Natural killer cell treated with Interleukin-12 subunit alpha and Interleukin-12 subunit beta and Interleukin-15 and Interleukin-18, amount 100 ng/mL, for 72 hours (primary cell): Measurements from ENCODE around the gene PXYLP1. TPM values are rescaled to one million over a fixed set of nuclear protein-coding genes. Genes with fewer than 3 reads are reported as not detected.

Experiments
- ATAC-seq, 2 donors: fragments of 150-1000 bp; cut with Tn5 transposase in 1 of 2; sonication (Bioruptor Pico), chemical (Tn5 transposase) in 1 of 2; 2 replicates each; pipeline ENCODE4 v1.10.0; 2021
- DNase-seq: peaks from one replicate; pipeline ENCODE4 v3.0.0; 2022; ENCODE audit warnings: low spot score
- H3K27ac Mint-ChIP-seq, 2 donors: 1 replicate in 1 of 2; 2 replicates in 1 of 2; pipeline ENCODE4 v1.8.0; 2022; ENCODE audit warnings: mixed read lengths in 2 of 2, mild to moderate bottlenecking in 1 of 2, moderate library complexity in 1 of 2
- H3K27me3 Mint-ChIP-seq, 2 donors: 1 replicate in 1 of 2; 2 replicates in 1 of 2; pipeline ENCODE4 v1.8.0; 2022; ENCODE audit warnings: mixed read lengths in 2 of 2
- H3K36me3 Mint-ChIP-seq: one replicate; pipeline ENCODE4 v1.8.0; 2022; ENCODE audit warnings: mixed read lengths
- H3K4me1 Mint-ChIP-seq, 2 donors: 1 replicate in 1 of 2; 2 replicates in 1 of 2; pipeline ENCODE4 v1.8.0; 2022; ENCODE audit warnings: low read depth in 2 of 2, mixed read lengths in 2 of 2, mild to moderate bottlenecking in 1 of 2
- H3K4me3 Mint-ChIP-seq: one replicate; pipeline ENCODE4 v1.8.0; 2022; ENCODE audit warnings: mixed read lengths
- H3K9me3 Mint-ChIP-seq: 2 replicates; pipeline ENCODE4 v1.8.0; 2022; ENCODE audit warnings: mixed read lengths
- total RNA-seq, 2 donors: library from RNA; stranded (reverse); gene quantifications; one replicate each; pipeline ENCODE4 v1.2.3, GENCODE V29; 2022

PXYLP1 gene
- total RNA-seq, 2 donors from 2014 or later = 6.3 to 15.2 TPM

DNA sequence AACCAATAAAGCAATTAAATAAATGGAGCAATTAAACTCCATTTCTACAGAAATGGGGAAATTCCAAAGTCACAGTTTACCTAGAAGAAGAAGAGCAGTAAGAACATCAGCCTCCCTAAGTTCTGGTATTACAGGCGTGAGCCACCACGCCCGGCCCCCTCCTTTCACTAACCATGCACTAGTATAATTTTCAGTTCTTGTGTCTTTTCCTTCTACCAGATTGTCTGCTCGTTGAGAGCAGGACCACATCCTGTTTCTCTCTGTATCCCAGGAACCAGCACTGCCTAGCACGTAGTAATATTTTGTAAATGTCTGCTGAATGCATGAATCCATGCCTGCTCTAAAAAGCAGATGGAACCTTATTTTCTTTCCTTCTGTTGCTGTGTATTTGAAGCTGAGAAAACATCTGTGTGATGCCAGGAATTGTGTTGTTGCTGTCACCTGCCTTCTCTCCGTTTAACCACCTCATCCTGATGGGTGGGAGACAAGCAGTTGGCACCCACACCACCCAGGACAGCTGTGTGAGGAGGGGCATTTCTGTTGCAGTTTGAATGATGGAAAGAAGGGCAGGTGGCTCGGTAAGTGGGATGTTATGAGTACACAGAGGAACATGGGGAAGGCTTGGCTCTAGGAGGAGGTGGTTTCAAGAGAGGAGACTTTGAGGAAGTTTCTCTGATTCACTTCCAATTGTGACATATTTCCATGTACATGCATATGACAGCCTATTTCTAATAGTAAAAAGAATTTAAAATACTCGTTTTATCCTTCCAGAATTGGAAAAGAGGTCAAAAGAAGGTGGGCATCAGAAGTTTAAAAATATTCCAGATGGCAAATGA lies 30.1 kb downstream of the PXYLP1 start:
- Mint-ChIP-seq H3K27ac (peak overlapping the region in 1 of 2 donors; percentile 77), H3K36me3 (no peaks in the 10 kb centered on the region), H3K9me3 (no peaks in the 10 kb centered on the region), H3K27me3 (no peaks in the 10 kb centered on the region), H3K4me3 (no peak overlapping the region), H3K4me1 (peaks cover 19 to 22% of the 10 kb centered on the region in 2 donors)
- ATAC-seq = peak; percentile 68 to 82
- DNase-seq = no peak

GRCh38 chr3:141262308-141262705 lies 30.7 kb downstream of the PXYLP1 start:
- Mint-ChIP-seq H3K4me3 (no peak overlapping the region), H3K4me1 (peaks cover 25 to 28% of the 10 kb centered on the region in 2 donors), H3K27me3 (no peaks in the 10 kb centered on the region), H3K9me3 (no peaks in the 10 kb centered on the region), H3K36me3 (no peaks in the 10 kb centered on the region), H3K27ac (no peak overlapping the region)
- DNase-seq = no peak
- no peak for ATAC-seq

- Mint-ChIP-seq H3K4me1 (peaks cover 23 to 34% of the 10 kb centered on the region in 2 donors), H3K9me3 (no peaks in the 10 kb centered on the region), H3K27ac (peak overlapping the region; percentile 92 to 98), H3K27me3 (no peaks in the 10 kb centered on the region), H3K4me3 (peak overlapping the region; percentile 94), H3K36me3 (no peaks in the 10 kb centered on the region)
- ATAC-seq (no peak), DNase-seq (no peak)
Measured at GRCh38 chr3:141266186-141266585, 34.6 kb downstream of the PXYLP1 start.

DNA sequence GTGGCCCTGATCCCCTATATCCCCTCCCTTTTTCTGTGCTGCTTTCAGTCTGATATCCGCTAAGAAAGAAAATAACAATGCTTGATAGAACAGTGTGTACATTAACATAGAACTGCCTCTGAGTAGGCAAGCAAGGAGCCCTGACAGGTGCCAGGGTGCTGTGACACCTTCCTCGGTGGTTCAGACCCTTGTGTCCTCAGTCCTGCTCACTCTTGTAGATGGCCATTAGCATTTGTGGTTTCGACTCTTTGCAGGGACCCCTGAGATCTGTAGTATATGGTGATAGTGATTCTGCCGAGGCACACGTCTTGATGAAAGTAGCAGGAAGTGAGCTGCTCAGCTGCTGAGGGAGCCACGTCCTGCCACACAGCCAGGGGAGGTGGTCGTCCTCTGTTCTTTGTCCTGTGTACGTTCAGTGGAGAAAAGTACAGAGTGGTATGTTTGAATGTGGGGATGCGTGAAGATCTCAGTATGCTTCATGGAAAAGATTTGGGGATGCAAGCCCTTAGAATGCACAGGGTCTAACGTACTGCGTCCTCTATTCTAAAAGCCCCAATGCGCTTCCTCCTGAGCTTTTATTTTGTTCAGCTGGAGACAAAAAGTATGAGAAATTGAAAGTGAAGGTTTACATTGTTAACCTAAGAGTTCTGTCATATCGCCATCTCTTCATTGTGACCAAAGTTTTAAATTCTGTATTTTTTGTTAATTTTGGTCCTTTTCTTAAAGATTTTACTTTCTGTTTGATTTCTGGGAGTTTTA lies 35.4 kb downstream of the PXYLP1 start:
- peaks cover 16 to 28% of the 10 kb centered on the region in 2 donors for H3K4me1 Mint-ChIP-seq
- H3K4me3 Mint-ChIP-seq = peak overlapping the region; percentile 94
- H3K9me3 Mint-ChIP-seq = no peaks in the 10 kb centered on the region
- no peaks in the 10 kb centered on the region for H3K36me3 Mint-ChIP-seq
- peak overlapping the region; percentile 92 to 98 for H3K27ac Mint-ChIP-seq
- no peaks in the 10 kb centered on the region for H3K27me3 Mint-ChIP-seq
- DNase-seq (no peak), ATAC-seq (peak; percentile 78 to 84)

DNA sequence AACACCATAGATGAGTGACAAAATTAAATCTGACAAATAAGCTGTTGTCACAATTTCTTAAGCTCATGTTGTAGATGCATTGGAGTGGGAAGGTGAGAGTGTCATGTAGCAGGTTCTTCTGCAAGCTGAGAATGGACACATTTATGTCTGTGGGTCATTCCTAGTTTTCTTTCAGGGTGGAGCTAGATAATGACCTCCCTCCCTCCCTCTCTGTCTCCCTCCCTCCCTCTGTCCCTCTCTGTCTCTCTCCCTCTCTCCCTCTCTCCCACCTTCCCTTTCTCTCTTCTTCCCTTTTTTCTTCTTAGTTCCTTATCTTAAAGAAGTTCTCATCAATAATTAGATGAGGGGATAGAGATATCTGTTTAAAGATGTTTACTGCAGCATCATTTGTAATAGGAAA lies 36.0 kb downstream of the PXYLP1 start:
- peak overlapping the region; percentile 94 for H3K4me3 Mint-ChIP-seq
- no peak for ATAC-seq

DNA sequence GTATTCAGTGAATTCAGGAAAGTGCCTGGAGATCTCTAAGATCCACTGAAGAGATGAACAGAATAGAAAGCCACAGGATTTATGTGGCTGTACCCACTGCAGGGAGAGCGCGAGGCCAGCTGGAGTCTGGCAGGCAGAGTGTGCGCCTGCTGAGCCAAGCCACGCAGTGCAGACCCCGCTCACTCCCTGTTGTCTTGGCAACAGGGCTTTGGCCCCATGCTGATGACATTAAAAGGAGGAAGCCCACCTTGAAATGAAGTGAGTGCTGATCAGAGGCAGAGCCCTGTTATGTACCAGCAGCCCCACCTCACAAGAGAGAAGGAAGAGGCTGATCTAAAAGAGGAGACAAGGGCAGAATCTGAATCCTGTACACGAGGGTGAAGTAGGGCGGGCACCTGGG lies 36.7 kb downstream of the PXYLP1 start:
- H3K27ac Mint-ChIP-seq = peak overlapping the region; percentile 92 to 98

More for the DNA sequence above, 36.0 kb downstream of the PXYLP1 start:
- H3K36me3 Mint-ChIP-seq = no peaks in the 10 kb centered on the region
- H3K27ac Mint-ChIP-seq = peak overlapping the region; percentile 92 to 98
- H3K4me1 Mint-ChIP-seq = peaks cover 16 to 28% of the 10 kb centered on the region in 2 donors
- no peaks in the 10 kb centered on the region for H3K9me3 Mint-ChIP-seq
- no peak for DNase-seq
- H3K27me3 Mint-ChIP-seq = no peaks in the 10 kb centered on the region

GRCh38 chr3:141268791-141269190 lies 37.2 kb downstream of the PXYLP1 start:
- H3K27me3 Mint-ChIP-seq = no peaks in the 10 kb centered on the region
- peaks cover 18 to 31% of the 10 kb centered on the region in 2 donors for H3K4me1 Mint-ChIP-seq
- DNase-seq = no peak
- no peak overlapping the region for H3K4me3 Mint-ChIP-seq
- no peaks in the 10 kb centered on the region for H3K36me3 Mint-ChIP-seq
- no peak for ATAC-seq
- H3K9me3 Mint-ChIP-seq = no peaks in the 10 kb centered on the region
- no peak overlapping the region for H3K27ac Mint-ChIP-seq

More for the DNA sequence above, 36.7 kb downstream of the PXYLP1 start:
- Mint-ChIP-seq H3K36me3 (no peaks in the 10 kb centered on the region), H3K4me1 (peaks cover 16 to 28% of the 10 kb centered on the region in 2 donors), H3K4me3 (no peak overlapping the region), H3K27me3 (no peaks in the 10 kb centered on the region), H3K9me3 (no peaks in the 10 kb centered on the region)
- DNase-seq (no peak), ATAC-seq (no peak)

GRCh38 chr3:141269961-141270360 lies 38.3 kb downstream of the PXYLP1 start:
- no peaks in the 10 kb centered on the region for H3K9me3 Mint-ChIP-seq
- ATAC-seq = no peak
- no peaks in the 10 kb centered on the region for H3K27me3 Mint-ChIP-seq
- peaks cover 29 to 40% of the 10 kb centered on the region in 2 donors for H3K4me1 Mint-ChIP-seq
- H3K36me3 Mint-ChIP-seq = no peaks in the 10 kb centered on the region
- no peak overlapping the region for H3K4me3 Mint-ChIP-seq
- peak overlapping the region in 1 of 2 donors; percentile 23 for H3K27ac Mint-ChIP-seq
- DNase-seq = no peak

DNA sequence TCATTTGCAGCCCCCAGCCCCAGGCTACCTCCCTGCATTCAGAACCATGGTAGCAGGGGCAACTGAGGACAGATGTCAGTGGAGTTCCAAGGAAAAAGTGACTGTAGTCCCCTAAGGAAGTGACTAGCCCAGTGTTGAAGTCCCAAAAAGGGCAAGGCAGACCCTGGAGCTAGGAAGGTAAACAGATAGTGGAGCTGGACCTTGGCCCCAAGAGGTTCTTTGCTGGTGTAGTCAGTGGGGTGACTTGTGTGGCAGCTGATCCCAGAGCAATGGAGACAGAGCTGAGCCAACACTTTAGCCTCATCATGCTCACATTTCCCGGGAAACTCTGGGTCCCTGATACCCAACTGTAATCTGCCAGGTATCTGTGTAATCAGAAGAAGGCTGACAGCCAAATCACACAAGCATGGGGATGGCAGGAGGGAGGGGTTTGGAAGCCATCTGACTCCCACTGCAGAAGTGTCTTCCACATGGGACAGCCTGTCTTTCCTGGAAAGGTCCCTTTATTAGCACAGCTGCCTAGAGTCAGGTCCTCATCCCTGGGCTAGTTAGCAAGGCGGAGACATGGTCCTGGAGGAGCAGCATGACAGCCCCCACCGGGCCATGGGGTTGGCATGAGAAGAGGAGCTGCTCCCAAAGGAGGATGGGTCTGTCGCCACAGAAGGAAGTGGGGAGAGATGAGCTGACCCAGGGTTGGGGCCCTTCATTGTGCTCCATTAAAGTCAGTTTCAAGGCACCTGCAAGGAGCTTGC lies 39.8 kb downstream of the PXYLP1 start:
- ATAC-seq = no peak
- no peak overlapping the region for H3K27ac Mint-ChIP-seq
- H3K36me3 Mint-ChIP-seq = no peaks in the 10 kb centered on the region
- no peak overlapping the region for H3K4me3 Mint-ChIP-seq
- DNase-seq = no peak
- peaks cover 30 to 38% of the 10 kb centered on the region in 2 donors for H3K4me1 Mint-ChIP-seq
- H3K27me3 Mint-ChIP-seq = no peaks in the 10 kb centered on the region
- no peaks in the 10 kb centered on the region for H3K9me3 Mint-ChIP-seq

- no peak overlapping the region for H3K27ac Mint-ChIP-seq
Measured at GRCh38 chr3:141272906-141273662, 41.5 kb downstream of the PXYLP1 start.

DNA sequence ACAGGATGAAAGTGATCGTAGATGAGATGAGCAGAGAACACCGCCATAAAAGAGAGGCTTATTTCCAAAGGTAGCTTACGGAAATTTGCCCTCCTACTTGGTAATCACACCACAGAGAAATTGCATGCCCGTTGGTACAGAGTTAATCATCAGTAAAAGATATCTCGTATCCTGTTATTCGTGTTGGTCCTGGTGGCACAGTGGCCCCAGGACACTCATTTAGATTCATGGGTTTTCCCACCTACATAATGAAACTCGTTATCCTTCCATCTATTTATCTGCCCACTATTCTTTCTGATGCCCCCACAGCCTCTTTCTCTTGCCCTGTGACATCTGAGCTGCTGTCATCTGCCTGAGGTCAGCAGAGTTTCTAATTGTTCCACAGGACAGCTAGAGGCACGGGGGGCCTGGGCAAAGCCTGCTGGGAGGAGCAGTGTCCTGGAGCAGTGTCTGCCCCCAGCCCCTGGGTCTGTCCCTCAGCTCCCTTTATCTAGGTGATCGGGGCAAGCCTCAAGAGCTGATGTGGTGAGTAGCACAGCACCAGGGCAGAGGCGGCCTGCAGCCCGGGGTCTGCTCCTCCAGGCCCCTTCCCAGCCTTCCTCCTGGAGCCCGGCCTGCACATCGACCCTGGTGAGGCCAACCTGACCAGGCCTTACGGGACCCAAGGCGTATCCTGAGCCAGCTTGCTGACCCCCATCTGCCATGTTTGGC lies 42.2 kb downstream of the PXYLP1 start:
- peaks cover 21 to 23% of the 10 kb centered on the region in 2 donors for H3K4me1 Mint-ChIP-seq
- ATAC-seq = no peak
- no peaks in the 10 kb centered on the region for H3K9me3 Mint-ChIP-seq
- peak overlapping the region; percentile 56 for H3K4me3 Mint-ChIP-seq
- peak overlapping the region; percentile 52 to 61 for H3K27ac Mint-ChIP-seq
- no peaks in the 10 kb centered on the region for H3K36me3 Mint-ChIP-seq
- no peaks in the 10 kb centered on the region for H3K27me3 Mint-ChIP-seq
- no peak for DNase-seq

More at GRCh38 chr3:141272906-141273662, 41.5 kb downstream of the PXYLP1 start:
- Mint-ChIP-seq H3K4me3 (no peak overlapping the region), H3K36me3 (no peaks in the 10 kb centered on the region), H3K9me3 (no peaks in the 10 kb centered on the region), H3K4me1 (peaks cover 19 to 24% of the 10 kb centered on the region in 2 donors), H3K27me3 (no peaks in the 10 kb centered on the region)
- DNase-seq (no peak), ATAC-seq (no peak)

DNA sequence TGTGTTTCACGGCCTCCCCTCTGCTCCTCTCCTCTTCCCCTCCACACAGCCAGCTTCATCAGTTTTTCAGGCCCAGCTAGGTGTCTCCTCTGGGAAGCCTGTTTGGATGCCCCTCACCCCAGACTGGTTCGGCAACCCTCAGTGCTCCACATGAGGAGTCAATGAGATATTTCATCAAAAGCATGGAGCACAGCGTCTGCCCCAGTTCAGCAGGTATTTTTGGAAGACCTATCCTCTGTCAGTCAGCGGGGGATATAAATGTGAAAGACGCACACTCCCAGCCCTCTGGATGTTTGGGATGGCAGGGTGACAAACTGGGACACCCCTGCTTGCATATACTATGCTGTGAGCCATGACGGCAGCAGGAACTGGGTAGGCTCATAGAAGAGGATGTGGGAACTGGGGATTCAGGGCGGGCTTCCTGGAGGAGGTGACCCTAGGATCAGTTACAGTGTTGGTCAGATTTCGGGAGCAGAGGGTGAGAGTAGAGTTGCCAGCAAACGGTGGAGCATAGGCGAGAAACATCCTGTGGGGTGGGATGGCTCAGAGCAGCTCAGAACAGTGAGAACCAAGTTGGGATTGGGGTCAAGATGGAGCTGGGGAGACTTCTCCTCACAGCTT lies 42.9 kb downstream of the PXYLP1 start:
- Mint-ChIP-seq H3K9me3 (no peaks in the 10 kb centered on the region), H3K27me3 (no peaks in the 10 kb centered on the region), H3K27ac (peak overlapping the region; percentile 52 to 61), H3K36me3 (no peaks in the 10 kb centered on the region), H3K4me3 (peak overlapping the region; percentile 56), H3K4me1 (peaks cover 26 to 30% of the 10 kb centered on the region in 2 donors)
- no peak for DNase-seq
- no peak for ATAC-seq
